Vagina (tissue), 2 donors: ENCODE measurements around the gene CINP. TPM values are rescaled to one million over a fixed set of nuclear protein-coding genes. Genes with fewer than 3 reads are reported as not detected.

Source experiments
- DNase-seq, 2 donors: peaks; one replicate each; pipeline ENCODE4 v3.0.0-alpha.2; 2017; ENCODE audit errors: extremely low spot score in 2 of 2
- H3K27ac ChIP-seq: fragments of 200-600 bp; sonication (generic); one replicate; pipeline ENCODE4 v1.5.1; 2019
- H3K27me3 ChIP-seq: fragments of 200-600 bp; sonication (generic); one replicate; pipeline ENCODE4 v1.5.1; 2019
- H3K36me3 ChIP-seq, 2 donors: fragments of 200-600 bp; sonication (generic); one replicate each; pipeline ENCODE4 v1.5.1; 2017 to 2019
- H3K4me1 ChIP-seq: fragments of 200-600 bp; sonication (generic); one replicate; pipeline ENCODE4 v1.5.1; 2019
- H3K4me3 ChIP-seq, 2 donors: fragments of 200-600 bp; sonication (generic); 1 replicate in 1 of 2; 2 replicates in 1 of 2; pipeline ENCODE4 v1.5.1; 2016 to 2019
- H3K9me3 ChIP-seq: fragments of 200-600 bp; sonication (generic); one replicate; pipeline ENCODE4 v1.5.1; 2019
- CTCF ChIP-seq, 3 experiments: fragments of 450-650 bp in 2 of 3; fragments of 200-600 bp in 1 of 3; sonication (generic) in 1 of 3; IDR thresholded peaks; one replicate each; pipeline ENCODE4 v1.5.1; 2017 to 2019; ENCODE audit warnings: antibody characterized with exemption in 3 of 3, mild to moderate bottlenecking in 2 of 3, moderate library complexity in 2 of 3
- POLR2A ChIP-seq, 2 donors: fragments of 450-650 bp; IDR thresholded peaks; one replicate each; pipeline ENCODE4 v1.6.1; 2017; ENCODE audit warnings: antibody characterized with exemption in 2 of 2, mild to moderate bottlenecking in 2 of 2, moderate library complexity in 2 of 2
- POLR2AphosphoS5 ChIP-seq, 2 donors: sonication (generic); formaldehyde crosslinking; IDR thresholded peaks; one replicate each; pipeline ENCODE4 v1.9.0; 2017; ENCODE audit warnings: antibody characterized with exemption in 2 of 2, mild to moderate bottlenecking in 2 of 2, low read depth in 1 of 2; ENCODE audit not compliant: insufficient read depth in 1 of 2
- intact Hi-C: fragments of 100-400 bp; cut with DNase I; formaldehyde crosslinking; loops from one replicate; pipeline ENCODE4 v1.15.1; 2023
- total RNA-seq: library from RNA; depleted of rRNA; stranded (reverse); fragments of >200 nt; gene quantifications from one replicate; pipeline ENCODE4 v1.2.3, GENCODE V29; 2016

CINP gene
- total RNA-seq, 1 donor from 2014 or later, result 21.9 TPM

GRCh38 chr14:102378830-102379229 is 16.1 kb upstream of the CINP start:
- Histone ChIP-seq H3K36me3 (peaks cover 0 to 37% of the 10 kb centered on the region in 2 donors), H3K27ac (no peak overlapping the region), H3K27me3 (no peaks in the 10 kb centered on the region), H3K4me1 (no peaks in the 10 kb centered on the region), H3K9me3 (no peaks in the 10 kb centered on the region), H3K4me3 (no peak overlapping the region)
- DNase-seq, result no peak
- TF ChIP-seq POLR2AphosphoS5 (IDR thresholded peaks at IDR 0.05; ENCODE audit: insufficient read depth in 1 of 2, low read depth in 1 of 2) (no peak), CTCF (IDR thresholded peaks at IDR 0.05) (no peak), POLR2A (IDR thresholded peaks at IDR 0.05) (no peak)
- intact Hi-C loops, result no loop called here

GRCh38 chr14:102377696-102378095 is 15.0 kb upstream of the CINP start:
- H3K27ac ChIP-seq, result no peak overlapping the region
- peaks cover 0 to 37% of the 10 kb centered on the region in 2 donors for H3K36me3 ChIP-seq
- TF ChIP-seq CTCF (IDR thresholded peaks at IDR 0.05) (no peak), POLR2AphosphoS5 (IDR thresholded peaks at IDR 0.05; ENCODE audit: insufficient read depth in 1 of 2, low read depth in 1 of 2) (no peak), POLR2A (IDR thresholded peaks at IDR 0.05) (no peak)
- H3K4me3 ChIP-seq, result no peak overlapping the region
- intact Hi-C loops, result no loop called here
- no peak for DNase-seq
- no peaks in the 10 kb centered on the region for H3K9me3 ChIP-seq
- no peaks in the 10 kb centered on the region for H3K27me3 ChIP-seq
- no peaks in the 10 kb centered on the region for H3K4me1 ChIP-seq

GRCh38 chr14:102375119-102375518 is 12.4 kb upstream of the CINP start:
- no peak overlapping the region for H3K27ac ChIP-seq
- intact Hi-C loops, result no loop called here

GRCh38 chr14:102374264-102374663 is 11.6 kb upstream of the CINP start:
- Histone ChIP-seq H3K4me3 (no peak overlapping the region), H3K27me3 (no peaks in the 10 kb centered on the region), H3K27ac (no peak overlapping the region), H3K36me3 (peaks cover 0 to 24% of the 10 kb centered on the region in 2 donors), H3K9me3 (no peaks in the 10 kb centered on the region), H3K4me1 (no peaks in the 10 kb centered on the region)
- no peak for DNase-seq
- TF ChIP-seq POLR2A (IDR thresholded peaks at IDR 0.05), result no peak
- TF ChIP-seq POLR2AphosphoS5 (IDR thresholded peaks at IDR 0.05; ENCODE audit: insufficient read depth in 1 of 2, low read depth in 1 of 2), result no peak
- no peak for TF ChIP-seq CTCF (IDR thresholded peaks at IDR 0.05)
- intact Hi-C loops, result no loop called here

More at GRCh38 chr14:102375119-102375518, 12.4 kb upstream of the CINP start:
- peaks cover 0 to 32% of the 10 kb centered on the region in 2 donors for H3K36me3 ChIP-seq
- TF ChIP-seq POLR2A (IDR thresholded peaks at IDR 0.05) (no peak), POLR2AphosphoS5 (IDR thresholded peaks at IDR 0.05; ENCODE audit: insufficient read depth in 1 of 2, low read depth in 1 of 2) (no peak), CTCF (IDR thresholded peaks at IDR 0.05) (no peak)
- no peaks in the 10 kb centered on the region for H3K27me3 ChIP-seq
- H3K4me1 ChIP-seq, result no peaks in the 10 kb centered on the region
- H3K4me3 ChIP-seq, result no peak overlapping the region
- DNase-seq, result no peak
- no peaks in the 10 kb centered on the region for H3K9me3 ChIP-seq

- Histone ChIP-seq H3K36me3 (peaks cover 0 to 13% of the 10 kb centered on the region in 2 donors), H3K9me3 (no peaks in the 10 kb centered on the region), H3K27me3 (no peaks in the 10 kb centered on the region), H3K4me3 (no peak overlapping the region), H3K27ac (no peak overlapping the region), H3K4me1 (no peaks in the 10 kb centered on the region)
- intact Hi-C loops, result no loop called here
- no peak for DNase-seq
- TF ChIP-seq CTCF (IDR thresholded peaks at IDR 0.05) (no peak), POLR2AphosphoS5 (IDR thresholded peaks at IDR 0.05; ENCODE audit: insufficient read depth in 1 of 2, low read depth in 1 of 2) (no peak), POLR2A (IDR thresholded peaks at IDR 0.05) (no peak)
These were observed 10.4 kb upstream of the CINP start for GRCh38 chr14:102373110-102373509.
